Brain microvascular endothelial cell (primary cell): ENCODE data around the gene MRPL47.

Source experiments
- DNase-seq: peaks from one replicate; pipeline ENCODE4 v3.0.0-alpha.2; 2020
- H3K27ac ChIP-seq: fragments of 250-450 bp; sonication (Bioruptor Pico); 2 replicates; pipeline ENCODE4 v1.5.1; 2020; ENCODE audit warnings: mild to moderate bottlenecking, moderate library complexity
- H3K27me3 ChIP-seq: fragments of 250-450 bp; sonication (Bioruptor Pico); replicated peaks from 2 replicates; pipeline ENCODE4 v1.5.1; 2020; ENCODE audit warnings: mild to moderate bottlenecking
- H3K36me3 ChIP-seq: fragments of 250-450 bp; sonication (Bioruptor Pico); replicated peaks from 2 replicates; pipeline ENCODE4 v1.5.1; 2020; ENCODE audit warnings: mild to moderate bottlenecking
- H3K4me3 ChIP-seq: 2 replicates; pipeline ENCODE4 v1.5.1; 2011; ENCODE audit warnings: low read depth, mild to moderate bottlenecking, control low read depth, low read length, moderate library complexity
- in situ Hi-C: cut with HindIII; loops from 2 replicates; pipeline ENCODE4 v1.10.0; 2017; ENCODE audit warnings: low sequenced_read_pairs, low pct_ligation_motif_present
- TF ChIP-seq, protein P1 (sequence below): IDR thresholded peaks from 2 replicates; pipeline ENCODE4 v1.5.1; 2011; ENCODE audit warnings: low read depth, mild to moderate bottlenecking, moderate library complexity, low read length, control low read depth, inconsistent platforms; ENCODE audit errors: missing control alignments

Gene MRPL47

DNA sequence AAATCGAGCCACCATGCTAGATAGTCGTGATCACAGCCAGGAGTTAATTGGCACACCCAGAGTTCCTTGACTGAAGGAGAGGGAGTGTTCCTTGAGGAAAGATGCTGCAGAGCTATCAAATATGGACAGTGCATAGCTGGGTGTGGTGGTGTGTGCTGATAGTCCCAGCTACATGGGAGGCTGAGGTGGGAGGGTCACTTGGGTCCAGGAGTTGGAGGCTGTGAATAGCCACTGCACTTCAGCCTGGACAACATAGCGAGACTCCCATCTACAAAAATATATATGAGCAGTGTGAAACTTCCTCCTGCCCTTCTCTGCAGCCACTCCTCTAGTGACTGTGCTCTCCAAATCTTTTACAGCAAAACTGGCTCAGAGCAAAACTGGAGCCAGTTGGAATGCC is 38.4 kb upstream of the MRPL47 start:
- no peak for DNase-seq
- TF ChIP-seq, protein P1, sequence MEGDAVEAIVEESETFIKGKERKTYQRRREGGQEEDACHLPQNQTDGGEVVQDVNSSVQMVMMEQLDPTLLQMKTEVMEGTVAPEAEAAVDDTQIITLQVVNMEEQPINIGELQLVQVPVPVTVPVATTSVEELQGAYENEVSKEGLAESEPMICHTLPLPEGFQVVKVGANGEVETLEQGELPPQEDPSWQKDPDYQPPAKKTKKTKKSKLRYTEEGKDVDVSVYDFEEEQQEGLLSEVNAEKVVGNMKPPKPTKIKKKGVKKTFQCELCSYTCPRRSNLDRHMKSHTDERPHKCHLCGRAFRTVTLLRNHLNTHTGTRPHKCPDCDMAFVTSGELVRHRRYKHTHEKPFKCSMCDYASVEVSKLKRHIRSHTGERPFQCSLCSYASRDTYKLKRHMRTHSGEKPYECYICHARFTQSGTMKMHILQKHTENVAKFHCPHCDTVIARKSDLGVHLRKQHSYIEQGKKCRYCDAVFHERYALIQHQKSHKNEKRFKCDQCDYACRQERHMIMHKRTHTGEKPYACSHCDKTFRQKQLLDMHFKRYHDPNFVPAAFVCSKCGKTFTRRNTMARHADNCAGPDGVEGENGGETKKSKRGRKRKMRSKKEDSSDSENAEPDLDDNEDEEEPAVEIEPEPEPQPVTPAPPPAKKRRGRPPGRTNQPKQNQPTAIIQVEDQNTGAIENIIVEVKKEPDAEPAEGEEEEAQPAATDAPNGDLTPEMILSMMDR = no peak
- Histone ChIP-seq H3K27ac (no peak overlapping the region), H3K27me3 (no peaks in the 10 kb centered on the region), H3K36me3 (no peaks in the 10 kb centered on the region), H3K4me3 (no peak overlapping the region)
- in situ Hi-C loops = no loop called here

DNA sequence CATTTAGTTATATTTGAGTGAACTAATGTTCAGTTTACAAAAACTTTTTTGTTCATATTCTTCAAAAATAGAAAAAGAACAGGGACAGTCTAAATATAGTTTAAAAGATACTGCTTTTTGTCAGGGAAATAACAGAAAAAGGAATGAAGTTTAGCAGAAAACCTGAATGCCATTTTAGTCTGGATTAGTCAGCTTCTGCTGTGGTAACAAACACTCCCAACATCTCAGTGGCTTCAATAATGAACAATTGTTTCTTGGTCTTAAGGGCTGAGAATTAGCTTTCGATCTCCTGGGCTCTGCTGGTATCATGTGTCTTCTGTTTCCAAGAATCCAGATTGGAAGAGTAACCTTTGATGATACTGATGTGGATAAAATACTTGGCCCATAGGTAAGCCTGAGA is 36.0 kb upstream of the MRPL47 start:
- H3K27me3 ChIP-seq = no peaks in the 10 kb centered on the region
- TF ChIP-seq, protein P1 = no peak
- no peak overlapping the region for H3K27ac ChIP-seq
- no peaks in the 10 kb centered on the region for H3K36me3 ChIP-seq
- no peak for DNase-seq
- H3K4me3 ChIP-seq = no peak overlapping the region
- in situ Hi-C loops = no loop called here

DNA sequence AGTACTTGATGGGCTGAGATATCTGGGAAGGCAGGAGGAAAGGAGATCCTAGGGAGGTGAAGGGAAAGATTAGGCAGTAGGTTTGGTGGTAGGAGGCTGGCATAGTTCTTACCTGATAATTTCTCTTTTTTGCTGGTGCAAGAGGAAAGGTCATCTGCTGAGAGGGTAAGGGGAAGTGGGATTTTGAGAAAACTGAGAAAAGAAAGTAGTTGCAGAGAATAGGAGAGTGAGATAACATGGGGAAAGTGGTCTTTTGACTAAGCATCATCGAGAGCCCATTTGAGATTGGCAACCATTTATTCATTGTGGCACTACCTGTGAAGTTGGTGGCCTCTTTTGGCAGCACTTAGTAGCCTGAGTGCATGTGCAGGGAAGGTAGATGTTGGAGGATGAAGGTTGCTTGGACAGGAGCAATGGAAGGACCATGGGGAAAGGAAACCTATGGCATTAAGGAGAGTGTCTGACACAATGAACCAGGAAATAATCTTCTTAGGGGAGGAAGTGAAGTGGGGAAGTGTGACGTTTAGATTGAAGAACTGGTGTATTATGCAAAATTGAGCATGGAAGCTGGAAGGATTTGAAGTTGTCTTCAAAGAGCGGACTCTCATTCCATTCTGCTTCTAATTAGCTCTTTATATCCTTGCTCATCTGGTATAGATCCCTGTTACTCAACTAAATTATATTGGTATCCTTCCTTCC is 26.5 kb upstream of the MRPL47 start:
- Histone ChIP-seq H3K4me3 (no peak overlapping the region), H3K27me3 (no peaks in the 10 kb centered on the region), H3K27ac (no peak overlapping the region), H3K36me3 (no peaks in the 10 kb centered on the region)
- in situ Hi-C loops = no loop called here
- TF ChIP-seq, protein P1 = no peak
- no peak for DNase-seq

DNA sequence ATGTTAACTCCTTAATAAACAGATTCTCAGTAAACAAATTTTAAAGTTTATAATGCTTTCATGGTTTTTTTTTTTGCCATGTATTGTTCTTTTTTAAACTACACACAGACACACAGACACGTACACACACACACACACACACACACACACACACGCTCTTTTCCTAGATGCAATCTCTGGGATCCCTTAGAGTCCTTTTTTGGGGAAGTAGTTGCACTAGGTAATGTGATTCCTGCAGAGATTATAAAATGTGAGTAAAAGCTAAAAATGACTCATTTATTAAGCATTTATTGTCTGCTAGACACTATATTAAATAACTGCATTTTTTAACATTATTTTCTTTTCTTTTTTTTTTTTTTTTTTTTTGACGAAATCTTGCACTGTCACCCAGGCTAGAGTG is 20.0 kb upstream of the MRPL47 start:
- TF ChIP-seq, protein P1 = no peak
- Histone ChIP-seq H3K27me3 (no peaks in the 10 kb centered on the region), H3K27ac (no peak overlapping the region), H3K4me3 (no peak overlapping the region), H3K36me3 (peaks cover 16% of the 10 kb centered on the region)
- in situ Hi-C loops = no loop called here
- DNase-seq = no peak

DNA sequence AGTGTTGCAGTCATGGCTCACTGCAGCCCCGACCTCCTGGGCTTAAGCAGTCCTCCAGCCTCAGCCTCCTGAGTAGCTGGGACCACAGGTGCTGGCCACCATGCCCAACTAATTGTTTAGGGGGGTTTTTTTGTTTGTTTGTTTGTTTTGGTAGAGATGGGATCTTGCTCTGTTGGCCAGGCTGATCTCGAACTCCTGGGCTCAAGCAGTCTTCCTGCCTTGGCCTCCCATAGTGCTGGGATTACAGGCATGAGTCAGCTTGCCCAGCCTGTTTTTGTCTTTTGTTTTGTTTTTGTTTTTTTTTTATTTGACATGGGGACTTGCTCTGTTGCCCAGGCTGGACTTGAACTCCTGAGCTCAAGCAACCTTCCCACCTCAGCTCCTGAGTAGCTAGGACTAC is 17.6 kb upstream of the MRPL47 start:
- Histone ChIP-seq H3K27ac (no peak overlapping the region), H3K27me3 (no peaks in the 10 kb centered on the region), H3K4me3 (no peak overlapping the region), H3K36me3 (peaks cover 16% of the 10 kb centered on the region)
- TF ChIP-seq, protein P1 = no peak
- no peak for DNase-seq
- in situ Hi-C loops = no loop called here
